Gastrocnemius medialis (tissue), 4 donors: ENCODE data around the gene RHAG. TPM values are rescaled to one million over a fixed set of nuclear protein-coding genes. Genes with fewer than 3 reads are reported as not detected.

Source experiments
- ATAC-seq, 2 donors: fragments of 150-250 bp; one replicate each; pipeline ENCODE4 v1.9.1; 2016
- DNase-seq, 2 donors: peaks; one replicate each; pipeline ENCODE4 v3.0.0-alpha.2; 2019
- H3K27ac ChIP-seq, 4 donors: fragments of 200-600 bp; sonication (generic); 1 replicate in 1 of 4; 2 replicates in 3 of 4; pipeline ENCODE4 v1.5.1; 2016 to 2018; ENCODE audit warnings: mild to moderate bottlenecking in 2 of 4, moderate library complexity in 1 of 4
- H3K27me3 ChIP-seq, 3 donors: fragments of 200-600 bp; sonication (generic) in 2 of 3; 1 replicate in 1 of 3; 2 replicates in 2 of 3; pipeline versions ENCODE4 v1.5.1 to v1.6.0; 2016 to 2019; ENCODE audit warnings: mild to moderate bottlenecking in 1 of 3, moderate library complexity in 1 of 3
- H3K36me3 ChIP-seq, 2 donors: fragments of 200-600 bp; sonication (generic) in 1 of 2; one replicate each; pipeline ENCODE4 v1.5.1; 2017 to 2018
- H3K4me1 ChIP-seq, 2 donors: fragments of 200-600 bp; sonication (generic) in 1 of 2; one replicate each; pipeline ENCODE4 v1.5.1; 2016 to 2017; ENCODE audit warnings: mild to moderate bottlenecking in 2 of 2
- H3K4me3 ChIP-seq, 4 donors: fragments of 200-600 bp; sonication (generic) in 3 of 4; 1 replicate in 1 of 4; 2 replicates in 3 of 4; pipeline ENCODE4 v1.5.1; 2016 to 2019; ENCODE audit warnings: mild to moderate bottlenecking in 2 of 4
- H3K9me3 ChIP-seq, 3 donors: fragments of 200-600 bp; sonication (generic) in 2 of 3; 1 replicate in 1 of 3; 2 replicates in 2 of 3; pipeline ENCODE4 v1.5.1; 2016 to 2019
- CTCF ChIP-seq, 5 experiments: fragments of 450-650 bp in 3 of 5; fragments of 200-600 bp in 2 of 5; sonication (generic) in 2 of 5; IDR thresholded peaks in 4 of 5; conservative IDR thresholded peaks in 1 of 5; 1 replicate in 4 of 5; 2 replicates in 1 of 5; pipeline ENCODE4 v1.5.1; 2016 to 2019; ENCODE audit warnings: antibody characterized with exemption in 5 of 5, mild to moderate bottlenecking in 3 of 5, moderate library complexity in 3 of 5
- POLR2A ChIP-seq, 2 donors: fragments of 450-650 bp; IDR thresholded peaks; one replicate each; pipeline ENCODE4 v1.6.1; 2017; ENCODE audit warnings: antibody characterized with exemption in 2 of 2, mild to moderate bottlenecking in 2 of 2, moderate library complexity in 2 of 2
- in situ Hi-C, 4 donors: fragments of 200-750 bp; cut with MboI; loops; one replicate each; pipeline versions ENCODE4 v1.15.0 to v1.8.0; 2017; ENCODE audit warnings: low sequenced_read_pairs in 4 of 4
- intact Hi-C: fragments of 100-400 bp; cut with DNase I; formaldehyde crosslinking; loops from one replicate; pipeline ENCODE4 v1.15.1; 2023; ENCODE audit warnings: low total_unique reads
- total RNA-seq, 4 donors: library from RNA; depleted of rRNA; stranded (reverse); fragments of >200 nt; gene quantifications; one replicate each; pipeline versions ENCODE4 v1.1.0 to v1.2.3, GENCODE V29; 2016

The RHAG gene
- under 1 TPM in 1 of 4 donors, not detected in 3; 0.26 TPM for total RNA-seq

GRCh38 chr6:49636713-49637349, at the start of gene RHAG:
Gene RHAG (minus strand): TSS chr6:49636839. CDS start chr6:49636812, 27 bp downstream.
- H3K4me3 ChIP-seq = no peak within 1 kb of the TSS
- intact Hi-C loops = no loop called here
- DNase-seq (no peak), ATAC-seq (no peak)
- H3K4me1 ChIP-seq = no peaks in the 10 kb centered on the region
- no peak within 1 kb of the TSS for H3K27ac ChIP-seq
- no peaks in the 10 kb centered on the region for H3K36me3 ChIP-seq
- in situ Hi-C loops = no loop called here
- H3K27me3 ChIP-seq = no peaks in the 10 kb centered on the region
- no peak for TF ChIP-seq POLR2A (IDR thresholded peaks at IDR 0.05)
- TF ChIP-seq CTCF (IDR thresholded peaks at IDR 0.05 in 4 of 5, conservative IDR thresholded peaks at IDR 0.05 in 1 of 5) = no peak
- H3K9me3 ChIP-seq = no peaks in the 10 kb centered on the region

- DNase-seq (no peak), ATAC-seq (no peak)
- Histone ChIP-seq H3K4me1 (no peaks in the 10 kb centered on the region), H3K27me3 (no peaks in the 10 kb centered on the region), H3K4me3 (no peak overlapping the region), H3K36me3 (no peaks in the 10 kb centered on the region), H3K27ac (no peak overlapping the region), H3K9me3 (no peaks in the 10 kb centered on the region)
- intact Hi-C loops (no loop called here), in situ Hi-C loops (no loop called here)
- TF ChIP-seq POLR2A (IDR thresholded peaks at IDR 0.05) = no peak
- no peak for TF ChIP-seq CTCF (IDR thresholded peaks at IDR 0.05 in 4 of 5, conservative IDR thresholded peaks at IDR 0.05 in 1 of 5)
Measured at GRCh38 chr6:49676671-49677281, 40.1 kb upstream of the RHAG start.

DNA sequence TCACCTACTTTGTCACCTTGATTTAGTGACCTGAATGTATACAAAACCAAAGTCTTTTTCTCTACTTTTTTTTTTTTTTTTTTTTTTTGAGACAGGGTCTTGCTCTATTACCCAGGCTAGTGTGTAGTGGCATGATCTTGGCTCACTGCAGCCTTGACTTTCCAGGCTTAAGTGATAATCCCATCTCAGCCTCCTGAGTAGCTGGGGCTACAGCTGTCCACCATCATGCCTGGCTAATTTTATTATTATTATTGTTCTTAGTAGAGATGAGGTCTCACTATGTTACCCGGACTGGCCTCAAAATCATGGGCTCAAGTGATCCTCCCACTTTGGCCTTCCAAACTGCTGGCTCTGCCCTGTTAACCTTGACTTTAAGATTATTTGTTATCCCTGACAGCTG, 39.2 kb upstream of the RHAG start:
- H3K4me1 ChIP-seq = no peaks in the 10 kb centered on the region
- DNase-seq (no peak), ATAC-seq (no peak)
- in situ Hi-C loops (no loop called here), intact Hi-C loops (no loop called here)
- TF ChIP-seq POLR2A (IDR thresholded peaks at IDR 0.05) (no peak), CTCF (IDR thresholded peaks at IDR 0.05 in 4 of 5, conservative IDR thresholded peaks at IDR 0.05 in 1 of 5) (no peak)
- H3K27ac ChIP-seq = no peak overlapping the region
- H3K36me3 ChIP-seq = no peaks in the 10 kb centered on the region
- H3K4me3 ChIP-seq = no peak overlapping the region
- no peaks in the 10 kb centered on the region for H3K27me3 ChIP-seq
- no peaks in the 10 kb centered on the region for H3K9me3 ChIP-seq

DNA sequence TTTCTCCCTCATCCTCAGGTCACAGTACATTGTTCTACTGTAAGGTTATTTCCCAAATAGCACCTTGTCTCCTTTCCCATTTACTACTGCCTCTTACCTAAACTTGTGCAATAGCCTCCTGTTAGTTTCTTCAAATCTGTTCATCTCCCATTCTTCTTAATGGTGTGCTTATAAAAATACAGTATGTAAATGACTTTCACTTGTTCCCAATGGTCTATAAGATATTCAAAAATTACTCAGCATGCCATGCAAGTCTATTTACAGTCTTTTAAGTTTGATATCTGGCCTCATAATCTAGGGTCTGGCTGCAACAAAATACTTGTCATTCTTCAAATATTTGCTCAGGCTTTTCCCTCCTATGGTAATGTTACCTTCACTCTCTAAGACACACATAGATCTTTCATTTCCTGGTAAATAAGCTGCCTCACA, 31.5 kb upstream of the RHAG start:
- intact Hi-C loops = no loop called here
- ATAC-seq (no peak), DNase-seq (no peak)
- H3K4me3 ChIP-seq = no peak overlapping the region
- no peaks in the 10 kb centered on the region for H3K27me3 ChIP-seq
- TF ChIP-seq POLR2A (IDR thresholded peaks at IDR 0.05) (no peak), CTCF (IDR thresholded peaks at IDR 0.05 in 4 of 5, conservative IDR thresholded peaks at IDR 0.05 in 1 of 5) (no peak)
- no peaks in the 10 kb centered on the region for H3K36me3 ChIP-seq
- no peaks in the 10 kb centered on the region for H3K9me3 ChIP-seq
- no peak overlapping the region for H3K27ac ChIP-seq
- no peaks in the 10 kb centered on the region for H3K4me1 ChIP-seq
- in situ Hi-C loops = no loop called here
